ENCODE measurements around the gene ARL3. TPM values are rescaled to one million over a fixed set of nuclear protein-coding genes. Genes with fewer than 3 reads are reported as not detected.

Gene ARL3, protein sequence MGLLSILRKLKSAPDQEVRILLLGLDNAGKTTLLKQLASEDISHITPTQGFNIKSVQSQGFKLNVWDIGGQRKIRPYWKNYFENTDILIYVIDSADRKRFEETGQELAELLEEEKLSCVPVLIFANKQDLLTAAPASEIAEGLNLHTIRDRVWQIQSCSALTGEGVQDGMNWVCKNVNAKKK
- total RNA-seq: 9.8 and 14.2 TPM in 2 replicates

DNA sequence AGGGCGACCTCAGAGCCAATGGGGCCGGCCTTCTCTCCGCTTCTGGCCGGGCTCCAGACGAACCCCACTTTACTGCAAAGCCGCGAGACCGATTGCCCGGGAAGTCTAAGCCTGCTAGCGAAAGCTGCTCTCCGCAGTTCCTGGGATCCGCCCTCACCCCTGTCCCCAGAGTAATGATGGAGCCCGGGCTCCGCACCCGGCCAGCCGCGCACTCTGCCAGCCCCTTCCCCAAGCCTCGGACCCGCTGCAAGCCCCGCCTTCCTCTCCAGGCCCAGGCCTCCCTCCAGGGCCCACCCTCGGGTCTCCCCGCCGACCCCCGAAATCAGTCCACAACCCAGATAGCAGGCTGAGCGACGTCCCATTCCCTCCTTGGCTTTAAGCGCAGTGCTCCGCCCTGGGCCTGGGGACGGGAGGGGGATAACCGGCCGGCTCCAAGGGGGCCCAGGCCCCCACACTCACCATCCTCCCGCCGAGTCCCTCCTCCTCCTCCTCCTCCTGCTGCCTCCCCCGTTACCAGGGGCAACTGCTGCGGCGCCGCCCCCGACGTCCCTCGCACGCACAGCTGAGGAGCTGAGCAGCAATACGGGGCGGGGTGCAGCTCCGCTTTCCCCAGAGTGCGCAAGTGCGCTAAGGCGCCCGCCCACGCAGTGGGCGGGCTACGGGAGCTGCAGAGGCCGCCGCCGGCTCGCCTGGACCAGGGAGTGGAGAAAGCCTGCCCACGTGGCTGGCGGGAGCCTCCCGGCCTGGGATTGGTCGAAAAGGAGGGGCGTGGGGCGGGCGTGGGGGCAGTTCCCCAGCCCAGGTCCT, at the start of gene ARL3:
ARL3 (minus strand) TSS at position 584 of the 807 bp plus-strand sequence; CDS start at position 462, 122 bp downstream.

DNA sequence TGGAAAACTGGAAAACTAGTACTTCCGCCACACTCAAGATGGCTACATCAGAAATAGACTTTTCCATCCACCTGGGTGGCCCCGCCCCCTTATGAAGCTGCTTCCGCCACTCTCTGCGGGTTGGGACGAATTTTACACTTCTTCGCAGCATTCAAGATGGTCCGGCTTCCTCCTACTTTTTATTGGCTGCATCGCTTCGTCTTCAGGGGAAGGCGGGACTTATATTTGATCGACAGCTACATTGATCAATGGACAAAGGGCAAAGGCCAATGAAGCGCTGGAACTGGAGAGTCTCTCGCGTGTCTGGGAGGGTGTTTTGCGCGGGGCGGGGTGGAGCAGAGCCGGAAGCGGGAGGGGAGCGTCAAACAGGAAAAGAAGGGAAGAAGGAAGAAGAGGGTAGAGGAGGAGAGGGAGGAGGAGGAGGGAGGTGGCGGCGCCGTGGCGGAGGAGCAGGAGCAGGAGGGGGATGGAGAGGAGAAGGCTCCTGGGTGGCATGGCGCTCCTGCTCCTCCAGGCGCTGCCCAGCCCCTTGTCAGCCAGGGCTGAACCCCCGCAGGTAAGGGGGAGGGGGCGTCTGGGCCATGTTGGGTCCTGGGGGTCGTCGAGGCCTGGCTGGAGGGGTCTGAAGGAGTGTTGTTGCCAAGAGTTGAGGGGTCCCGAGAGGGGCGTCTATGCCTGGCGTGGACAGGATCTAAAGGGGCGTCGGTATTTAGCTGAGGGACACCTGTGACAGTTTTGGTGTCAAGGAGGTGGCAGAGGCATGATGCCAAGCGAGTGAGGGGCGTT, 29.6 kb upstream of the ARL3 start, which contains the start of gene WBP1L:
WBP1L (plus strand) TSS at position 361 of the 786 bp plus-strand sequence; CDS start at position 467, 106 bp downstream.

DNA sequence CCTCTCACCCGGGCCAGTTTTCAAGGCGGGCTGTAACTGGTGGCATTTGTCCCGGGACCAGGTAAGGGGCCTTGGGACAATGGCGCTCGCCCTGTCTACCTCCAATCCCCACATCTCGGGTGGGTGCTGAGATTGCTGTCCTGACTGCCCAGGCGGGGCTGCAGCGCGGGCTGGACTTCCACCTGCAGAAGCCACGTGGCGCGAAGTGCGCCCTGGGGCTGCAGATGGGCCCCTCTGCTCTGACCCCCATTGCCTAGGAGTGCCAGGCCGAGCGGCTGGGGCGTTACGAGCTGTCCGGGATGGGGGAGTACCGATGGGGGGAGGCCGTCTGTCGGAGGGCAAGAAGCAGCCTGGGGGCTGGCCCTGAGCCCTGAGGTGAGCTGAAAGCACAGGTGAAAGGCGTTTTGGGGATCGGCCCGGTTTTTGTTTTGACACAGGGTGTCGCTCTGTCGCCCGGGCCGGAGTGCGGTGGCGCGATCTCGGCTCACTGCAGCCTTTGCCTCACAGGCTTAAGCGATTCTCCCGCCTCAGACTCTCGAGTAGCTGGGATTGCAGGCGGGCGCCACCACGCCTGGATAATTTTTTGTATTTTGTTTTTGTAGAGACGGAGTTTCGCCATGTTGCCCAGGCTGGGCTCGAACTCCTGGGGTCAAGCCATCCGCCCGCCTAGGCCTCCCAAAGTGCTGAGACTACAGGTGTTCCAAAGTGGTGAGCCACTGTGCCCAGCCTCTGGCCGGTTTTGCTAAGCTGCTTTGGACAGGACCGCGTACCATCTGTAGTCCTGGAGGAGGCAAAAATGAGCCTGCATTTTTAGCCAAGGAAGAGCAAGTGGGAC, 641 bp upstream of the ARL3 start, which contains the start of gene SFXN2:
SFXN2 (plus strand) TSS at position 16 of the 835 bp plus-strand sequence. CDS start 12,001 bp downstream, outside the sequence.

DNA sequence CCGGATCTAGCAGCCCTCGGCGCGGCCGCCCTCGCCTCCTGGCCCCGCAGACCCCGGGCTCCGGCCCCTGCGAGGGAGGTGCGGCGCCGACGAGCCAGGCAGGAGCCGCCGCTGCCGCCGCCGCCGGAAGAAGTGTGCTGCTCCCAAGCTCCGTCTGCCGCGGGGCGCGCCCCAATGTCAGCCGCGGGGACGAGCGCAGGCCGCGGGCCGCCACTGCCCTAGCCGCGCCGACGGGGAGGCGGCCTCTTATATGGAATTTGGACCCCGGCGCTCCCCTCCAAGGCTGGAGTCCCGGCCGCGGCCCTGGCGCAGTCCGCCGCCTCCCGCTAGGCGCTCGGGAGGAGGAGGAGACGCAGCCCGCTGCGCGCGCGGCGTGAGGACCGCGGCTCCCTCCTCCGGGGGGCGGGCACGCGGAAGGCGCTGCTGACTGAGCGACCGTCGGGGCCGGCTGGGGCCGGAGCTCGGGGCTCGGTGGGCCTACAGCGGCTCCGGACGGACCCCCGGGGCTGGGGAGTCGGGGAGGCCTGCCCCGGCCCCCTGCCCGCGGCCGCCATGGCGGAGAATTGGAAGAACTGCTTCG, 70.0 kb downstream of the ARL3 start, which contains the start of gene TRIM8:
TRIM8 (plus strand) TSS at position 414 of the 580 bp plus-strand sequence; CDS start at position 553, 139 bp downstream.

Other genes with a start within 250 kb of the ARL3 start
- gene ACTR1A, start 211.7 kb downstream of the ARL3 start, total RNA-seq: 169 and 196 TPM in 2 replicates
- gene SUFU, start 210.4 kb downstream of the ARL3 start, total RNA-seq: 4.6 and 6.0 TPM in 2 replicates
- 129 and 134 TPM in 2 replicates for gene TRIM8, start 69.9 kb downstream of the ARL3 start, total RNA-seq
- 7.4 and 19.3 TPM in 2 replicates for gene SFXN2, start 239 bp upstream of the ARL3 start, total RNA-seq
- gene WBP1L, start 29.6 kb upstream of the ARL3 start, total RNA-seq: 47.3 and 47.7 TPM in 2 replicates
- gene CYP17A1, start 123.0 kb upstream of the ARL3 start, total RNA-seq: not detected in 2 replicates
- gene BORCS7, start 139.9 kb upstream of the ARL3 start, total RNA-seq: 17.5 and 23.9 TPM in 2 replicates
- 6.4 and 7.5 TPM in 2 replicates for gene AS3MT, start 155.1 kb upstream of the ARL3 start, total RNA-seq
- gene CNNM2, start 203.9 kb upstream of the ARL3 start, total RNA-seq: 1.7 and 2.3 TPM in 2 replicates

Data from myometrial cell (primary cell).